Small intestine (tissue), 7 donors: ENCODE measurements around the gene NFIB. TPM values are rescaled to one million over a fixed set of nuclear protein-coding genes. Genes with fewer than 3 reads are reported as not detected.
A peak's percentile ranks its signal among the peaks of the same experiment; 100 is the strongest.

Source experiments
- DNase-seq, 2 donors: peaks; one replicate each; pipeline versions ENCODE4 v3.0.0 to v3.0.0-alpha.2; 2013
- FAIRE-seq: peaks from 2 replicates; lab custom pipeline; 2012; peaks lifted over from hg19 to GRCh38; lab: Jason Lieb, UNC
- H3K27ac ChIP-seq, 3 donors: one replicate each; pipeline ENCODE4 v1.5.1; 2013; ENCODE audit warnings: low read length in 2 of 3, mild to moderate bottlenecking in 2 of 3, control low read depth in 1 of 3, inconsistent platforms in 1 of 3, low read depth in 1 of 3, moderate library complexity in 1 of 3
- H3K27me3 ChIP-seq, 3 donors: one replicate each; pipeline ENCODE4 v1.6.1; 2013; ENCODE audit warnings: low read length in 3 of 3, inconsistent platforms in 1 of 3; ENCODE audit not compliant: control insufficient read depth in 3 of 3, insufficient read depth in 3 of 3
- H3K36me3 ChIP-seq, 3 donors: one replicate each; pipeline ENCODE4 v1.6.1; 2013; ENCODE audit warnings: low read length in 3 of 3, inconsistent platforms in 1 of 3, low read depth in 1 of 3, mild to moderate bottlenecking in 1 of 3, moderate library complexity in 1 of 3; ENCODE audit not compliant: control insufficient read depth in 3 of 3, insufficient read depth in 2 of 3
- H3K4me1 ChIP-seq, 3 donors: one replicate each; pipeline ENCODE4 v1.6.1; 2013; ENCODE audit warnings: low read length in 2 of 3, inconsistent platforms in 1 of 3, low read depth in 1 of 3, mild to moderate bottlenecking in 1 of 3, moderate library complexity in 1 of 3; ENCODE audit not compliant: control insufficient read depth in 3 of 3, insufficient read depth in 2 of 3
- H3K4me3 ChIP-seq, 3 donors: one replicate each; pipeline ENCODE4 v1.5.1; 2013; ENCODE audit warnings: low read length in 3 of 3, control low read depth in 1 of 3, inconsistent platforms in 1 of 3, low read depth in 1 of 3, mild to moderate bottlenecking in 1 of 3, moderate library complexity in 1 of 3
- H3K9me3 ChIP-seq, 2 donors: one replicate each; pipeline ENCODE4 v1.6.1; 2013; ENCODE audit warnings: low read depth in 1 of 2, low read length in 1 of 2; ENCODE audit not compliant: control insufficient read depth in 2 of 2, insufficient read depth in 1 of 2
- WGBS, 3 donors: extraction: QIAGEN DNeasy Blood & Tissue Kit; methylation state at CpG; one replicate each; pipeline ENCODE4 v1.1.7; 2013; 5-methylcytosine and 5-hydroxymethylcytosine counted together
- polyA plus RNA-seq, 4 donors: library from polyadenylated mRNA; stranded (reverse) in 3 of 4; unstranded in 1 of 4; fragments of 200-250 nt in 3 of 4; fragments of 120-200 nt in 1 of 4; gene quantifications; one replicate each; pipeline versions ENCODE4 v1.2.1 to v1.2.3, GENCODE V29; 2013
- donor health status: healthy with polysubstance abuse.
- donor health status: control.
- donor health status: control.
- donor health status: Bipolar disorder and iron deficiency.
- donor health status: healthy.

NFIB gene
- polyA plus RNA-seq, 4 donors = 5.1 to 15.9 (median 9.5) TPM

DNA sequence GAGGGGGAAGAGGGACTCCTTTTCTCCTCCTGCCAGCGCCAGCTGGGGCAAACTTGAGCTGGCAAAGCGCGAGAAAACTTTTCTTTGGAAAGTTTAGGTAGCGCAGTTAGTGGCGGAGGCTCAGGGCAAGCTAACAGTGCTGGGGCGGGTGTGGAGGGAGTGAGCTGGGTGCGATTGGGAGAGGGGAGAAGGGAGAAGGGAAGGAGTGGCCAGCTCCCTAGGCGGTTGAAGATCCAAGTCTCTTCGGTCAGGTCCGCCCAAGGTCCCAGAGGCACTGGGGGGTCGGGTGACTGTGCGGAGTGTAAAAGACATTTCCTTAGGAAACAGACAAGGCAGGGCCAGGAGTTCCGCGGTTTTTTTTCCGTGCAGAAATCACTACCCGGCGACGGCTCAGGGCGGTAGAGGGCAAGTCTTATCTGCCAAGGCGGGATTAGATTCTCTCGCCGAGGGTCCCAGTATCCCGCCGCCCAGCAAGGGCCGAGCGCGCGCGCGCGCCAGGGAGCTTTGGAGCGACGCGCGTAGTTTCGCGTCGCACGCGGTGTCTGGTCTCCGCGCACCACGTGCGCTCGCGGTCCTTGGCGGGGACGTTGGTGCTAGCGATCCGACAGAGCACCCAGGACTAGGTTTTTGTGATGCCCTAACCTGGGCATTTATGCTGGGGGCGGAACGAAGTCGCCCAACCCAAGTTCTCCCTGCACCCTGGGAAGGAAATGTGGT is 33.6 kb upstream of the NFIB start:
- DNase-seq (peak; percentile 39 to 60), FAIRE-seq (no peak)
- Histone ChIP-seq H3K4me3 (peak overlapping the region in 2 of 3 donors; percentile 32 to 35), H3K4me1 (peaks cover 0 to 38% (median 2%) of the 10 kb centered on the region in 3 donors), H3K36me3 (no peaks in the 10 kb centered on the region), H3K9me3 (no peaks in the 10 kb centered on the region), H3K27ac (peak overlapping the region in 1 of 3 donors; percentile 45), H3K27me3 (peaks cover 4 to 96% (median 36%) of the 10 kb centered on the region in 3 donors)
- WGBS, 3 donors = 2 to 4% (median 2%) methylated on average over 53 of the region's 53 CpGs

- FAIRE-seq (no peak), DNase-seq (peak in 1 of 2 donors; percentile 29)
- H3K4me1 ChIP-seq = peaks cover 0 to 38% (median 2%) of the 10 kb centered on the region in 3 donors
- H3K27ac ChIP-seq = peak overlapping the region in 1 of 3 donors; percentile 45
- H3K36me3 ChIP-seq = no peaks in the 10 kb centered on the region
- 4 to 7% (median 5%) methylated on average over 37 of the region's 37 CpGs for WGBS, 3 donors
- H3K27me3 ChIP-seq = peaks cover 4 to 100% (median 36%) of the 10 kb centered on the region in 3 donors
- no peaks in the 10 kb centered on the region for H3K9me3 ChIP-seq
- peak overlapping the region in 2 of 3 donors; percentile 32 to 35 for H3K4me3 ChIP-seq
Measured at GRCh38 chr9:14346811-14347405, 33.0 kb upstream of the NFIB start.

DNA sequence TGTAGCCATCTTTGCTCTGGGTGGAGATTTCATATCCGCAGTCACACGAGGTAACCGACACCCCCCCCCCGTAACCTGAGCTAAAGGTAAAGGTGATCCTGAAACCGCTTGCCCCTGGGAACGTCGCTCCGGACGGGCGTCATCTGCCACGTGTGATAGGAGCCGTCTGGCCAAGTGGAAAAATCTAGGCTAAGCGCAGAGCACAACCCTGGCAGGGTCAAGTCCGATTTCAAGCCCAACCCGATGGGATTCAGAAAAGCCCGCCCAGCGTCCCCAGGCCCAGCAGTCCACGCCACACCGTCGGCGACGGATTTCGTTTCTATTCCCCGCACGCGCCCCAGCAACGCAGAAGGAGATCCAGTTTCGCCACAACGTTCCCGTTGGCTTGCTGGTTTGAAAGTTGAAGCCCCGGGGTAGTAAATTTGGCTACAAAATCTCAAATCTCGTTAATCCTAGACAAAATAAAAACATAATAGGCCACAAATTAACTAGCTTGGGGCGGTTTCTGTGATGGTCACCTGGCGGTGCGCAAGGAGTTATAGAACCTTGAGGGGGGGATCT is 32.4 kb upstream of the NFIB start:
- Histone ChIP-seq H3K4me1 (peaks cover 0 to 38% (median 2%) of the 10 kb centered on the region in 3 donors), H3K36me3 (no peaks in the 10 kb centered on the region), H3K4me3 (peak overlapping the region in 1 of 3 donors; percentile 22), H3K9me3 (no peaks in the 10 kb centered on the region), H3K27me3 (peaks cover 4 to 100% (median 39%) of the 10 kb centered on the region in 3 donors), H3K27ac (no peak overlapping the region)
- FAIRE-seq (no peak), DNase-seq (peak; percentile 22 to 39)
- 6 to 17% (median 13%) methylated on average over 31 to 35 of the region's 35 CpGs for WGBS, 3 donors

DNA sequence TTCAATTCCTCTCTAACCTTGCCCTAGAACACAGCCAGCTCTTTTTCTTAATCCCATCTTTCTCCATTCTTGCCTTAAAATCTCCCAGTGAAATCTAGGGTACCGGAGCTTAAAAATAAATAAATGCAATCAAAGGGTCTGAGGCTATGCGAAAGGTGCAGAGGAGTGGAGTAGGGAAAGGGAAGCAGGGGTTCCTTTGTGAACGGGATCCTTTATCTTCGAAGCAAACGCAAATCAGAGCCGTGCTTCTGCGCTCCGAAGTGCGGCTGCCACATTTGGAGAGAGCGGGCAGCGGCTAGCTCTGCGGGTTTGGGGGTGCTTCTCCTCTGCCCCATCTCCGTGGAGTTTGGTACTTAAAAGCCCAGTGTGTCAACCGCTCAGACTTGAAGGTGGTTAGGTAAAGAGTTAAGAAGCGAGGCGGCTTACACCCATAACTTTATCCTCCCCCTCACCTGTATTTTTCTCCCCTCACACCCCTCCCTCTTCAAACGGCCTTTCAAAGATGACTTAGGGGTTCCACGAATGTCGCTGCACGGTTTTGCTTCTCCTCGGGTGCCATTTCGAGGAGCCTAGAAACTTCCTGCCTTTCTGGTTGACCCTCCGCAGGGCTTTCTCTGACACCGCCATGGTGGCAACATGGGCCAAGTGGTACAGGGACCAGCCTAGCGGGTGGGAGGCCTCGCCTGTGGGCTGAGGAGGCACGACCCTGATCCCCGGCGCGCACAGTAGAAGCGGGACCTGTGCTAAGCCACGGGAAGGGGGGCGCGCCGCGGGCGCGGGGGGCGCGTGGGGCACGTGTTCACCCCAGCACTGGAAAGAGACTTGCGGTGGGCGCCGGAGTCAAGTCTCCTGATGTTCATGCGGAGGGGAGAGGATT is 31.7 kb upstream of the NFIB start:
- H3K27me3 ChIP-seq = peaks cover 4 to 100% (median 41%) of the 10 kb centered on the region in 3 donors
- peaks cover 0 to 38% (median 2%) of the 10 kb centered on the region in 3 donors for H3K4me1 ChIP-seq
- DNase-seq (peak in 1 of 2 donors; percentile 26), FAIRE-seq (no peak)
- WGBS, 3 donors = 13 to 26% (median 20%) methylated on average over 34 to 45 of the region's 45 CpGs
- no peak overlapping the region for H3K27ac ChIP-seq
- peak overlapping the region in 1 of 3 donors; percentile 22 for H3K4me3 ChIP-seq
- H3K36me3 ChIP-seq = no peaks in the 10 kb centered on the region
- no peaks in the 10 kb centered on the region for H3K9me3 ChIP-seq

DNA sequence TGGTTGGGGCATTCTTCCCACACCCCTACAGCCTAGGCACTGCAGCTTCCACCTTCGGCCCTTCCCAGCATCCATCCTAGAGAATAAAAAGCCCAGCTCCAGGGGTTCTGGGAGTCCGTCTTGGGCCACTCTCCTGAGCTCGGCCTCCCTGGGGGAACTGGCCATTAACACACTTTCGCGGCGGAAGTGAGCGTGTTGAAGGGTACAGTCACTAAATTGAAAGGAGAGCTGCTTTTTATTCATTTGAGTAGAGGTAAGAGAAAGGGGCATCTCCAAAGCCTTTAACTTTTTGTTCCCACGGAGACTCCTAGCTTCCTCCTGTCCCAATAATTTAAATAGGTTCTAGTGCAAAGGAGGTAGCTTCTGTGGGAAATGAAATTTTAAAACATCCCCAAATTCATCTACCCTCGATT is 31.0 kb upstream of the NFIB start:
- WGBS, 3 donors = 24 to 40% (median 32%) methylated on average over 9 of the region's 9 CpGs
- FAIRE-seq = no peak
- Histone ChIP-seq H3K9me3 (no peaks in the 10 kb centered on the region), H3K4me1 (peaks cover 0 to 37% (median 2%) of the 10 kb centered on the region in 3 donors), H3K27ac (no peak overlapping the region), H3K36me3 (no peaks in the 10 kb centered on the region), H3K4me3 (no peak overlapping the region), H3K27me3 (peaks cover 4 to 100% (median 41%) of the 10 kb centered on the region in 3 donors)
- DNase-seq = no peak

- Histone ChIP-seq H3K4me1 (peaks cover 0 to 28% (median 0%) of the 10 kb centered on the region in 3 donors), H3K36me3 (no peaks in the 10 kb centered on the region), H3K27me3 (peaks cover 4 to 94% (median 34%) of the 10 kb centered on the region in 3 donors), H3K9me3 (no peaks in the 10 kb centered on the region), H3K4me3 (no peak overlapping the region), H3K27ac (no peak overlapping the region)
- DNase-seq (no peak), FAIRE-seq (no peak)
- WGBS, 3 donors = 18 to 35% (median 34%) methylated on average over 6 of the region's 6 CpGs
Measured at GRCh38 chr9:14344053-14344524, 30.1 kb upstream of the NFIB start.

- no peaks in the 10 kb centered on the region for H3K9me3 ChIP-seq
- H3K4me3 ChIP-seq = no peak overlapping the region
- DNase-seq (no peak), FAIRE-seq (no peak)
- H3K36me3 ChIP-seq = no peaks in the 10 kb centered on the region
- WGBS, 3 donors = 34 to 43% (median 37%) methylated on average over 5 of the region's 5 CpGs
- peaks cover 0 to 22% (median 0%) of the 10 kb centered on the region in 3 donors for H3K4me1 ChIP-seq
- peaks cover 6 to 88% (median 30%) of the 10 kb centered on the region in 3 donors for H3K27me3 ChIP-seq
- no peak overlapping the region for H3K27ac ChIP-seq
Measured at GRCh38 chr9:14343261-14344031, 29.5 kb upstream of the NFIB start.
